Amniotic epithelial cell (primary cell): Measurements from ENCODE around the gene PACSIN1.

Experiments used
- DNase-seq: peaks from one replicate; pipeline ENCODE4 v3.0.0-alpha.2; 2010; ENCODE audit warnings: low read depth

Gene PACSIN1

GRCh38 chr6:34583861-34584604 lies 118.2 kb downstream of the PACSIN1 start:
- DNase-seq = no peak

- DNase-seq = no peak
Measured at GRCh38 chr6:34584694-34585093, 118.8 kb downstream of the PACSIN1 start.
